Astrocyte of the spinal cord (primary cell): ENCODE results near the gene SLC2A5.

ENCODE experiments used
- DNase-seq: peaks from one replicate; pipeline ENCODE4 v3.0.0; 2011; ENCODE audit warnings: low read depth, low spot score
- H3K4me3 ChIP-seq: 2 replicates; pipeline ENCODE4 v1.5.1; 2011; ENCODE audit warnings: low read depth, mild to moderate bottlenecking, low read length, moderate library complexity
- CTCF ChIP-seq: IDR thresholded peaks from 2 replicates; pipeline ENCODE4 v1.5.1; 2012; ENCODE audit warnings: low read depth, mild to moderate bottlenecking, low read length, inconsistent platforms
- in situ Hi-C: cut with HindIII; loops from 2 replicates; pipeline ENCODE4 v1.10.0; 2017; ENCODE audit warnings: low sequenced_read_pairs

The SLC2A5 gene

GRCh38 chr1:9052272-9053049, 17.0 kb downstream of the SLC2A5 start:
- in situ Hi-C loops: no loop called here
- H3K4me3 ChIP-seq: no peak overlapping the region
- DNase-seq: no peak
- no peak for TF ChIP-seq CTCF

- DNase-seq: no peak
- in situ Hi-C loops: no loop called here
- TF ChIP-seq CTCF: no peak
- no peak overlapping the region for H3K4me3 ChIP-seq
These were observed 18.1 kb downstream of the SLC2A5 start for GRCh38 chr1:9051379-9051778.

- DNase-seq: no peak
- no peak overlapping the region for H3K4me3 ChIP-seq
- no peak for TF ChIP-seq CTCF
- in situ Hi-C loops: no loop called here
These were observed 18.6 kb downstream of the SLC2A5 start for GRCh38 chr1:9050803-9051202.

GRCh38 chr1:9048551-9048950, 20.9 kb downstream of the SLC2A5 start:
- in situ Hi-C loops: no loop called here
- no peak overlapping the region for H3K4me3 ChIP-seq
- no peak for TF ChIP-seq CTCF
- no peak for DNase-seq

- no peak for DNase-seq
- no peak for TF ChIP-seq CTCF
- H3K4me3 ChIP-seq: no peak overlapping the region
- in situ Hi-C loops: no loop called here
These were observed 22.4 kb downstream of the SLC2A5 start for GRCh38 chr1:9047019-9047418.

- no peak for DNase-seq
- in situ Hi-C loops: no loop called here
- no peak for TF ChIP-seq CTCF
- H3K4me3 ChIP-seq: no peak overlapping the region
These were observed 23.4 kb downstream of the SLC2A5 start for GRCh38 chr1:9045861-9046510.
